ENCODE results near the gene DIPK1A.

DNA sequence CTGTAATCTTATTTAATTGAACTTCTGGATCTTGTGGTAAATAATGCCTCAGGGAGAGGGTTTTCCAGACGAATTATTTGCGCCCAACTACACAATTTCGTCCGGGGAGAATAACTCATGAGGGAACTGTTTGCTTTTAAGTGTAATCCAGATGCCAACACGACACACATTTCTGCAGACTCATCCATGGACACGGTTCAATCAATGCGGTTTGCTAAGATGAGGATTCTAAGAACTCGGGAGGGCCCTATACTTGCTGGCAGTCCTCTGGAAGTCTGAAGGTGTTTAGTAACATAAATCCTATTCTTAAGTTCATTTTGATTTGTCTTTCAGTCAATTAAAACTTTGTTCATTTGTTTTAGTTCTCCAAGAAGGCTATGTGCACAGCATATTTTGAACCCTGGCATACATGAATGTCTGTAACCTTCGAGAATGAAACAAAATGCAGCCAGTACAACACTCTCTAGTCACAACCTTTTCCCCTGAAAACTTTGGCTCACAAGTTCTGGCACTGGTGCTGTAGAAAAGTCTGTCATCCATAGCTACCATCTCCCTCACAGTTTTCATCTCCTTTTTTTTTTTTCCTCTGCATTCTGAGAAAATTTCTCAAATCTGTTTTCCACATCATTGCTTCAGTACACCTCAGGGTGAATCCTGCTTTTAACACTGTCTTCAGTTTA, 38.8 kb downstream of the DIPK1A start:
- TF ChIP-seq, protein P1, sequence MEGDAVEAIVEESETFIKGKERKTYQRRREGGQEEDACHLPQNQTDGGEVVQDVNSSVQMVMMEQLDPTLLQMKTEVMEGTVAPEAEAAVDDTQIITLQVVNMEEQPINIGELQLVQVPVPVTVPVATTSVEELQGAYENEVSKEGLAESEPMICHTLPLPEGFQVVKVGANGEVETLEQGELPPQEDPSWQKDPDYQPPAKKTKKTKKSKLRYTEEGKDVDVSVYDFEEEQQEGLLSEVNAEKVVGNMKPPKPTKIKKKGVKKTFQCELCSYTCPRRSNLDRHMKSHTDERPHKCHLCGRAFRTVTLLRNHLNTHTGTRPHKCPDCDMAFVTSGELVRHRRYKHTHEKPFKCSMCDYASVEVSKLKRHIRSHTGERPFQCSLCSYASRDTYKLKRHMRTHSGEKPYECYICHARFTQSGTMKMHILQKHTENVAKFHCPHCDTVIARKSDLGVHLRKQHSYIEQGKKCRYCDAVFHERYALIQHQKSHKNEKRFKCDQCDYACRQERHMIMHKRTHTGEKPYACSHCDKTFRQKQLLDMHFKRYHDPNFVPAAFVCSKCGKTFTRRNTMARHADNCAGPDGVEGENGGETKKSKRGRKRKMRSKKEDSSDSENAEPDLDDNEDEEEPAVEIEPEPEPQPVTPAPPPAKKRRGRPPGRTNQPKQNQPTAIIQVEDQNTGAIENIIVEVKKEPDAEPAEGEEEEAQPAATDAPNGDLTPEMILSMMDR (IDR thresholded peaks at IDR 0.05): no peak
- TF ChIP-seq POLR2A (IDR thresholded peaks at IDR 0.05): no peak

All from thyroid gland (tissue), 4 donors.